Uterus (tissue), 2 donors: ENCODE data around the gene NFIC.

ENCODE experiments used
- POLR2A ChIP-seq, 2 donors: fragments of 450-650 bp; IDR thresholded peaks; one replicate each; pipeline ENCODE4 v1.6.1; 2016; ENCODE audit warnings: antibody characterized with exemption in 2 of 2, mild to moderate bottlenecking in 1 of 2, moderate library complexity in 1 of 2
- TF ChIP-seq, protein P1 (sequence below), 4 experiments: fragments of 200-600 bp in 2 of 4; fragments of 450-650 bp in 2 of 4; sonication (generic) in 2 of 4; IDR thresholded peaks; one replicate each; pipeline ENCODE4 v1.5.1; 2016 to 2019; ENCODE audit warnings: antibody characterized with exemption in 4 of 4, mild to moderate bottlenecking in 2 of 4, moderate library complexity in 1 of 4

DNA sequence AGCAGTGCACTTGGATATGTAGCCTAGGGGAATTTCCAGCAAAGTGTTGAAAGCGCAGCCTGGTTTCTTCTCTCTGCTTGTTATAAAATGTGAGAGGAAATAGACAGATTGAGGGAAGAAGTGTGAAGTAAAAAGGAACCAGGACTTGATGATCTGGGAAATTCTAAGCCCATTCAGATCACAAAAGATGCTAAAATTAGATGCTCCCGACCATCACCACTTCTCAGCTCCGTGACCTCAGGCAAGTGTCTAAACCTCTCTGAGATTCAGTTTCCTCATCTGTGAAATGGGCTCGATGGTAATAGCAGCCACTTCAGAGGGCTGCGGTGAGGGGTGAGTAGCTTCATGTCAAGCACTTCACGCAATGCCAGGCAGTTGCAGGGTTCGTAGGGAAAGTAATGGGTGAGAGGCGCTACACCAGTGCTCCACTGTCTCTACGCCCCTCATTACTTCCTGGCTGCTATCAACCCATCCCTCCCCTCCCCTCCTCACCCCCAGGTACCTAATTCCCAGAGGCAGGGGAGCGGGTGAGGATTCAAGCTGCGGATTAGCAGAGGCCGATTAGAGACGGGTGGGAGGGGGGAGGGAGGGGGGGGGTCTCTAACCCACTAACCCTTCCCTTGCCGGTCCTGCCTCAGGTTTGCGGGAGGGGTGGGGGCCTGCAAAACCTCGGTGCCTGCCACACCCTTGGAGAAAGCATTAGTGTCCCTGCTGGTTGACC, 9.0 kb upstream of the NFIC start:
- TF ChIP-seq, protein P1, sequence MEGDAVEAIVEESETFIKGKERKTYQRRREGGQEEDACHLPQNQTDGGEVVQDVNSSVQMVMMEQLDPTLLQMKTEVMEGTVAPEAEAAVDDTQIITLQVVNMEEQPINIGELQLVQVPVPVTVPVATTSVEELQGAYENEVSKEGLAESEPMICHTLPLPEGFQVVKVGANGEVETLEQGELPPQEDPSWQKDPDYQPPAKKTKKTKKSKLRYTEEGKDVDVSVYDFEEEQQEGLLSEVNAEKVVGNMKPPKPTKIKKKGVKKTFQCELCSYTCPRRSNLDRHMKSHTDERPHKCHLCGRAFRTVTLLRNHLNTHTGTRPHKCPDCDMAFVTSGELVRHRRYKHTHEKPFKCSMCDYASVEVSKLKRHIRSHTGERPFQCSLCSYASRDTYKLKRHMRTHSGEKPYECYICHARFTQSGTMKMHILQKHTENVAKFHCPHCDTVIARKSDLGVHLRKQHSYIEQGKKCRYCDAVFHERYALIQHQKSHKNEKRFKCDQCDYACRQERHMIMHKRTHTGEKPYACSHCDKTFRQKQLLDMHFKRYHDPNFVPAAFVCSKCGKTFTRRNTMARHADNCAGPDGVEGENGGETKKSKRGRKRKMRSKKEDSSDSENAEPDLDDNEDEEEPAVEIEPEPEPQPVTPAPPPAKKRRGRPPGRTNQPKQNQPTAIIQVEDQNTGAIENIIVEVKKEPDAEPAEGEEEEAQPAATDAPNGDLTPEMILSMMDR (IDR thresholded peaks at IDR 0.05), result no peak
- TF ChIP-seq POLR2A (IDR thresholded peaks at IDR 0.05), result no peak
